DND-41 (cell line): Measurements from ENCODE around the gene NYNRIN.

ENCODE experiments used
- ATAC-seq: fragments of 200-7000 bp; cut with Tn5 transposase; 3 replicates; pipeline ENCODE4 v1.9.1; 2021; ENCODE audit warnings: low read depth; ENCODE audit not compliant: insufficient read depth
- DNase-seq: peaks from one replicate; pipeline ENCODE4 v3.0.0-alpha.2; 2020
- H2AFZ ChIP-seq: 2 replicates; pipeline ENCODE4 v1.6.0; 2012; ENCODE audit warnings: low read depth, low read length
- H3K27ac ChIP-seq: 2 replicates; pipeline ENCODE4 v1.5.1; 2012; ENCODE audit warnings: low read length, inconsistent platforms
- H3K27me3 ChIP-seq: fragments of 200-600 bp; sonication (generic); 2 replicates; pipeline ENCODE4 v1.6.0; 2012; ENCODE audit warnings: low read length, mild to moderate bottlenecking, inconsistent platforms; ENCODE audit not compliant: insufficient read depth, poor library complexity
- H3K36me3 ChIP-seq: 2 replicates; pipeline ENCODE4 v1.5.1; 2012; ENCODE audit warnings: low read length, inconsistent platforms; ENCODE audit not compliant: insufficient read depth
- H3K4me1 ChIP-seq: 2 replicates; pipeline ENCODE4 v1.5.1; 2012; ENCODE audit warnings: mild to moderate bottlenecking, low read length; ENCODE audit not compliant: insufficient read depth
- H3K4me2 ChIP-seq: 2 replicates; pipeline ENCODE4 v1.6.0; 2012; ENCODE audit warnings: mild to moderate bottlenecking, moderate library complexity, low read length, inconsistent platforms; ENCODE audit not compliant: insufficient read depth
- H3K4me3 ChIP-seq, 2 experiments: fragments of 200-600 bp in 1 of 2; shearing (Covaris generic) in 1 of 2; 2 replicates each; pipeline ENCODE4 v1.5.1; 2012 to 2016; ENCODE audit warnings: inconsistent platforms in 2 of 2, low read length in 2 of 2, mild to moderate bottlenecking in 2 of 2, low read depth in 1 of 2, moderate library complexity in 1 of 2
- H3K79me2 ChIP-seq: 2 replicates; pipeline ENCODE4 v1.6.0; 2012; ENCODE audit warnings: low read length, inconsistent platforms; ENCODE audit not compliant: insufficient read depth
- H3K9ac ChIP-seq: 2 replicates; pipeline ENCODE4 v1.6.0; 2012; ENCODE audit warnings: low read depth, mild to moderate bottlenecking, inconsistent platforms, low read length, moderate library complexity
- H3K9me3 ChIP-seq: 2 replicates; pipeline ENCODE4 v1.5.1; 2012; ENCODE audit warnings: low read length, moderate library complexity, mild to moderate bottlenecking, inconsistent platforms; ENCODE audit not compliant: insufficient read depth, severe bottlenecking
- H4K20me1 ChIP-seq: 2 replicates; pipeline ENCODE4 v1.6.0; 2012; ENCODE audit warnings: low read length; ENCODE audit not compliant: insufficient read depth
- CTCF ChIP-seq: IDR thresholded peaks from 2 replicates; pipeline ENCODE4 v1.5.1; 2012; ENCODE audit warnings: borderline replicate concordance, low read length, moderate library complexity, mild to moderate bottlenecking; ENCODE audit not compliant: poor library complexity, severe bottlenecking; ENCODE audit errors: extremely low read depth
- EZH2 ChIP-seq: IDR thresholded peaks from 3 replicates; pipeline ENCODE4 v1.6.1; 2012; ENCODE audit warnings: borderline replicate concordance, low read depth, mild to moderate bottlenecking, moderate library complexity, low read length, inconsistent platforms; ENCODE audit not compliant: severe bottlenecking

The NYNRIN gene

GRCh38 chr14:24377657-24378056, 21.1 kb upstream of the NYNRIN start:
- Histone ChIP-seq H2AFZ (no peak overlapping the region), H3K4me2 (no peak overlapping the region), H3K9ac (no peak overlapping the region), H3K27me3 (peaks cover 14% of the 10 kb centered on the region), H3K27ac (no peak overlapping the region), H3K79me2 (no peaks in the 10 kb centered on the region), H3K4me3 (no peak overlapping the region), H3K4me1 (no peaks in the 10 kb centered on the region), H3K36me3 (no peaks in the 10 kb centered on the region), H3K9me3 (no peaks in the 10 kb centered on the region), H4K20me1 (no peaks in the 10 kb centered on the region)
- ATAC-seq (no peak), DNase-seq (no peak)
- TF ChIP-seq EZH2: no peak
- TF ChIP-seq CTCF: no peak

GRCh38 chr14:24378327-24378726, 20.5 kb upstream of the NYNRIN start:
- ATAC-seq (no peak), DNase-seq (no peak)
- no peak for TF ChIP-seq EZH2
- TF ChIP-seq CTCF: no peak
- H4K20me1 ChIP-seq: no peaks in the 10 kb centered on the region
- no peaks in the 10 kb centered on the region for H3K36me3 ChIP-seq
- H3K9ac ChIP-seq: no peak overlapping the region
- no peaks in the 10 kb centered on the region for H3K79me2 ChIP-seq
- H3K9me3 ChIP-seq: no peaks in the 10 kb centered on the region
- no peak overlapping the region for H3K27ac ChIP-seq
- no peaks in the 10 kb centered on the region for H3K4me1 ChIP-seq
- peaks cover 19% of the 10 kb centered on the region for H3K27me3 ChIP-seq
- no peak overlapping the region for H3K4me3 ChIP-seq
- no peak overlapping the region for H3K4me2 ChIP-seq
- H2AFZ ChIP-seq: no peak overlapping the region

GRCh38 chr14:24378981-24379906, 19.6 kb upstream of the NYNRIN start:
- no peaks in the 10 kb centered on the region for H4K20me1 ChIP-seq
- H3K36me3 ChIP-seq: no peaks in the 10 kb centered on the region
- no peak overlapping the region for H3K9ac ChIP-seq
- DNase-seq (no peak), ATAC-seq (no peak)
- TF ChIP-seq EZH2 (no peak), CTCF (no peak)
- no peak overlapping the region for H3K27ac ChIP-seq
- no peaks in the 10 kb centered on the region for H3K9me3 ChIP-seq
- H2AFZ ChIP-seq: no peak overlapping the region
- no peak overlapping the region for H3K4me3 ChIP-seq
- peaks cover 19% of the 10 kb centered on the region for H3K27me3 ChIP-seq
- no peaks in the 10 kb centered on the region for H3K79me2 ChIP-seq
- no peak overlapping the region for H3K4me2 ChIP-seq
- H3K4me1 ChIP-seq: no peaks in the 10 kb centered on the region
